IMR-90 (cell line): ENCODE data around the gene ARMC9. TPM values are rescaled to one million over a fixed set of nuclear protein-coding genes. Genes with fewer than 3 reads are reported as not detected.

ENCODE experiments used
- ATAC-seq: fragments of 200-7000 bp; cut with Tn5 transposase; 2 replicates; pipeline ENCODE4 v1.9.1; 2020; ENCODE audit warnings: low read depth, mild to moderate bottlenecking, moderate library complexity
- BruUV-seq: library from RNA; stranded (reverse); fragments of 400-500 nt; replicated peaks from 2 replicates; lab custom pipeline; 2021; lab: Mats Ljungman, UMichigan
- CTCF ChIA-PET: fragments of 300-600 bp; formaldehyde crosslinking; extraction: SDS; loops from one replicate; lab custom pipeline; 2021; ENCODE audit warnings: antibody characterized with exemption; lab: Yijun Ruan, JAX
- POLR2A ChIA-PET: fragments of 300-600 bp; sonication (Branson Sonifier 250); formaldehyde crosslinking; loops from one replicate; lab custom pipeline; 2022; ENCODE audit warnings: antibody characterized with exemption; ENCODE audit not compliant: unreplicated experiment; lab: Charles Lee
- DNase-seq: peaks from one replicate; pipeline ENCODE4 v3.0.0; 2013
- H2AFZ ChIP-seq: replicated peaks from 2 replicates; pipeline ENCODE3; 2013; ENCODE audit warnings: low read length, mild to moderate bottlenecking; ENCODE audit not compliant: poor library complexity
- H2AK5ac ChIP-seq: 2 replicates; pipeline ENCODE4 v1.6.1; 2013; ENCODE audit warnings: low read depth, low read length, inconsistent platforms
- H2AK9ac ChIP-seq: replicated peaks from 2 replicates; pipeline ENCODE3; 2013; ENCODE audit warnings: mild to moderate bottlenecking, low read depth, low read length, moderate library complexity; ENCODE audit not compliant: poor library complexity
- H2BK120ac ChIP-seq: 2 replicates; pipeline ENCODE4 v1.6.1; 2013; ENCODE audit warnings: low read depth, low read length, inconsistent platforms
- H2BK15ac ChIP-seq: 3 replicates; pipeline ENCODE4 v1.6.1; 2013; ENCODE audit warnings: low read depth, low read length, inconsistent platforms
- H2BK20ac ChIP-seq: 2 replicates; pipeline ENCODE4 v1.6.1; 2013; ENCODE audit warnings: low read depth, mild to moderate bottlenecking, inconsistent platforms, low read length, moderate library complexity
- H2BK5ac ChIP-seq: 2 replicates; pipeline ENCODE4 v1.6.1; 2013; ENCODE audit warnings: mild to moderate bottlenecking, low read depth, low read length, inconsistent platforms; ENCODE audit not compliant: poor library complexity, severe bottlenecking
- H3K14ac ChIP-seq: replicated peaks from 2 replicates; pipeline ENCODE4 v1.6.1; 2013; ENCODE audit warnings: low read depth, low read length, inconsistent platforms
- H3K18ac ChIP-seq: 2 replicates; pipeline ENCODE4 v1.6.1; 2013; ENCODE audit warnings: low read depth, low read length, control low read depth
- H3K23ac ChIP-seq: 2 replicates; pipeline ENCODE4 v1.6.1; 2013; ENCODE audit warnings: low read depth, low read length, inconsistent platforms
- H3K27ac ChIP-seq: 2 replicates; pipeline ENCODE4 v1.5.1; 2013; ENCODE audit warnings: mild to moderate bottlenecking, control low read depth, low read length; ENCODE audit not compliant: insufficient read depth
- H3K27me3 ChIP-seq: 2 replicates; pipeline ENCODE4 v1.6.1; 2013; ENCODE audit warnings: low read length; ENCODE audit not compliant: control insufficient read depth, insufficient read depth
- H3K36me3 ChIP-seq: 2 replicates; pipeline ENCODE4 v1.6.1; 2013; ENCODE audit warnings: low read length, mixed read lengths; ENCODE audit not compliant: control insufficient read depth, insufficient read depth
- H3K4ac ChIP-seq: 2 replicates; pipeline ENCODE4 v1.6.1; 2013; ENCODE audit warnings: low read depth, low read length, inconsistent platforms
- H3K4me1 ChIP-seq: 2 replicates; pipeline ENCODE4 v1.6.1; 2013; ENCODE audit warnings: low read length, mixed read lengths; ENCODE audit not compliant: control insufficient read depth, insufficient read depth
- H3K4me2 ChIP-seq: 2 replicates; pipeline ENCODE4 v1.6.1; 2013; ENCODE audit warnings: low read depth, mild to moderate bottlenecking, control low read depth, low read length, moderate library complexity
- H3K4me3 ChIP-seq: 2 replicates; pipeline ENCODE4 v1.5.1; 2013; ENCODE audit warnings: low read depth, mild to moderate bottlenecking, control low read depth, low read length, moderate library complexity; ENCODE audit not compliant: insufficient read depth
- H3K56ac ChIP-seq: 2 replicates; pipeline ENCODE4 v1.6.1; 2013; ENCODE audit warnings: low read length, inconsistent platforms; ENCODE audit not compliant: insufficient read depth; ENCODE audit errors: extremely low read depth
- H3K79me1 ChIP-seq, 2 experiments: 2 replicates each; pipeline ENCODE4 v1.6.1; 2013; ENCODE audit warnings: low read length in 2 of 2, inconsistent platforms in 1 of 2, low read depth in 1 of 2
- H3K9ac ChIP-seq: 2 replicates; pipeline ENCODE4 v1.6.1; 2013; ENCODE audit warnings: low read depth, low read length, control low read depth
- H3K9me1 ChIP-seq: 2 replicates; pipeline ENCODE4 v1.6.1; 2013; ENCODE audit warnings: low read length, inconsistent platforms; ENCODE audit not compliant: insufficient read depth
- H3K9me3 ChIP-seq: 2 replicates; pipeline ENCODE4 v1.6.1; 2013; ENCODE audit warnings: low read length; ENCODE audit not compliant: control insufficient read depth, insufficient read depth
- H4K20me1 ChIP-seq: 2 replicates; pipeline ENCODE4 v1.6.1; 2013; ENCODE audit warnings: low read length, inconsistent platforms; ENCODE audit not compliant: insufficient read depth
- H4K5ac ChIP-seq: 2 replicates; pipeline ENCODE4 v1.6.1; 2013; ENCODE audit warnings: mild to moderate bottlenecking, low read depth, low read length, control low read depth
- H4K8ac ChIP-seq, 2 experiments: 2 replicates each; pipeline ENCODE4 v1.6.1; 2013; ENCODE audit warnings: low read depth in 2 of 2, low read length in 2 of 2, control low read depth in 1 of 2, inconsistent platforms in 1 of 2
- H4K91ac ChIP-seq: 2 replicates; pipeline ENCODE4 v1.6.1; 2013; ENCODE audit warnings: low read depth, low read length, inconsistent platforms; ENCODE audit not compliant: insufficient read depth
- BHLHE40 ChIP-seq: fragments of 150-350 bp; IDR thresholded peaks from 2 replicates; pipeline ENCODE4 v1.6.1; 2016; ENCODE audit warnings: mild to moderate bottlenecking, low read depth, low read length
- CEBPB ChIP-seq: IDR thresholded peaks from 2 replicates; pipeline ENCODE4 v1.6.1; 2012; ENCODE audit warnings: low read depth, low read length, improper control_type of control experiment
- CHD1 ChIP-seq: IDR thresholded peaks from 2 replicates; pipeline ENCODE4 v1.6.1; 2012; ENCODE audit warnings: low read depth, low read length, improper control_type of control experiment
- FOS ChIP-seq: fragments of 150-350 bp; IDR thresholded peaks from 2 replicates; pipeline ENCODE4 v1.6.1; 2016; ENCODE audit warnings: low read depth, low read length
- MAFK ChIP-seq: IDR thresholded peaks from 2 replicates; pipeline ENCODE4 v1.6.1; 2012; ENCODE audit warnings: low read depth, low read length, improper control_type of control experiment
- MAZ ChIP-seq: IDR thresholded peaks from 2 replicates; pipeline ENCODE4 v1.6.1; 2012; ENCODE audit warnings: low read depth, mild to moderate bottlenecking, low read length, improper control_type of control experiment, moderate library complexity, borderline replicate concordance
- MXI1 ChIP-seq: IDR thresholded peaks from 2 replicates; pipeline ENCODE4 v1.6.1; 2012; ENCODE audit warnings: low read depth, mild to moderate bottlenecking, low read length, moderate library complexity, borderline replicate concordance
- NFE2L2 ChIP-seq: fragments of 150-350 bp; IDR thresholded peaks from 2 replicates; pipeline ENCODE4 v1.6.1; 2016; ENCODE audit warnings: low read depth, mild to moderate bottlenecking, low read length
- POLR2A ChIP-seq: IDR thresholded peaks from 2 replicates; pipeline ENCODE4 v1.6.1; 2012; ENCODE audit warnings: mild to moderate bottlenecking, low read depth, low read length
- RAD21 ChIP-seq: IDR thresholded peaks from 2 replicates; pipeline ENCODE4 v1.6.1; 2012; ENCODE audit warnings: low read length, improper control_type of control experiment
- RCOR1 ChIP-seq: IDR thresholded peaks from 2 replicates; pipeline ENCODE4 v1.6.1; 2012; ENCODE audit warnings: mild to moderate bottlenecking, low read length, improper control_type of control experiment; ENCODE audit not compliant: insufficient replicate concordance
- RFX5 ChIP-seq: IDR thresholded peaks from 2 replicates; pipeline ENCODE4 v1.8.0; 2012; ENCODE audit warnings: low read depth, mild to moderate bottlenecking, low read length, moderate library complexity
- SMC3 ChIP-seq: fragments of 150-350 bp; IDR thresholded peaks from 2 replicates; pipeline ENCODE4 v1.6.1; 2016; ENCODE audit warnings: low read depth, mild to moderate bottlenecking, antibody characterized with exemption, low read length, moderate library complexity
- USF2 ChIP-seq: fragments of 150-350 bp; IDR thresholded peaks from 2 replicates; pipeline ENCODE4 v1.6.1; 2017; ENCODE audit warnings: mild to moderate bottlenecking, antibody characterized with exemption, low read length, low read depth
- WGBS, 2 experiments: methylation state at CpG; one replicate each; pipeline versions ENCODE4 v1.1.5 to v1.1.7; 2013; ENCODE audit warnings: missing lambda C conversion rate in 2 of 2; ENCODE audit not compliant: insufficient read length in 1 of 2; ENCODE audit errors: extremely low coverage in 2 of 2; 5-methylcytosine and 5-hydroxymethylcytosine counted together
- dilution Hi-C: fragments of 300-500 bp; cut with HindIII; formaldehyde crosslinking; loops from one replicate; pipeline ENCODE4 v1.14.3; 2018; ENCODE audit warnings: low sequenced_read_pairs; ENCODE audit not compliant: unreplicated experiment
- in situ Hi-C: fragments of 300-500 bp; cut with MboI; formaldehyde crosslinking; loops from 3 replicates; pipeline ENCODE4 v1.14.3; 2019; ENCODE audit warnings: low sequenced_read_pairs, inconsistent platforms, mixed read lengths
- intact Hi-C: fragments of 100-400 bp; cut with micrococcal nuclease; formaldehyde crosslinking; loops from 2 replicates; pipeline ENCODE4 v1.10.0; 2022
- polyA plus RNA-seq, 3 experiments: library from polyadenylated mRNA; depleted of rRNA; stranded (reverse); fragments of >200 nt; gene quantifications; 2 replicates each; pipeline ENCODE4 v1.2.3, GENCODE V29; 2012; ENCODE audit warnings: low replicate concordance in 1 of 3
- total RNA-seq: library from RNA; depleted of rRNA; stranded (reverse); fragments of >200 nt; gene quantifications from 2 replicates; pipeline ENCODE4 v1.2.3, GENCODE V29; 2012
- TF ChIP-seq, protein P1 (sequence below): conservative IDR thresholded peaks from 2 replicates; pipeline ENCODE4 v1.5.1; 2012; ENCODE audit warnings: mild to moderate bottlenecking, low read depth, low read length, improper control_type of control experiment
- TF ChIP-seq, protein P2 (sequence below): fragments of 150-350 bp; IDR thresholded peaks from 2 replicates; pipeline ENCODE4 v1.6.1; 2016; ENCODE audit warnings: low read depth, mild to moderate bottlenecking, low read length, moderate library complexity, borderline replicate concordance

Gene ARMC9
- total and polyA plus RNA-seq, 2 of the 4 experiments (the other 2 are of a cell fraction), result 36.0 to 46.6 TPM

DNA sequence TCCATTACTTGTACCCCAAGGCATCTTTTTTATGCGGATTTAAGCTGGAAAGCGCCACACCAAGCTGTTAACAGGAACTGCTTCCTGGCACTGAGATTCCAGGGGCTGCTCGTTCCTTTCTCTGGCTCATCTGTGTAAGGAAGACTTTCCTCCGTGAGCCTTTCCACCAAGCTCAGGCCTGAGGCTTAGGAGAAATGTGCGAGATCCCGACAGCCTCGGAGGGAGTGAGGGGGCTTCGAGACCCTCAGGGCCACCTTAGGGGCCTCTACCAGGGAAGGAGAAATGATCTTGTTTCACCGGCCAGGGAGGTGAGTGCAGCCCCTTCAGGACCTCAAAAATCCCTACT lies 214.2 kb downstream of the ARMC9 start:
- DNase-seq (no peak), ATAC-seq (peak; percentile 3)
- H3K27ac ChIP-seq, result no peak overlapping the region
- H2AK5ac ChIP-seq, result no peak overlapping the region
- H3K9ac ChIP-seq, result peak overlapping the region; percentile 12; the same call in 1 of the 2 replicates
- H3K14ac ChIP-seq, result peak overlapping the region; percentile 94
- peak overlapping the region; percentile 83 for H2BK120ac ChIP-seq
- H2BK15ac ChIP-seq, result peak overlapping the region; percentile 57; the same call in 1 of the 3 replicates
- H2BK20ac ChIP-seq, result peak overlapping the region; percentile 87
- H2AK9ac ChIP-seq, result peak overlapping the region; percentile 58
- 0 out of 2 replicates have a peak overlapping the region, but pooled peaks have one; percentile 67 for H3K23ac ChIP-seq
- no peaks in the 10 kb centered on the region for H4K20me1 ChIP-seq
- H4K91ac ChIP-seq, result peak overlapping the region; percentile 51; the same call in 1 of the 2 replicates
- ChIA-PET CTCF (interaction anchor here (0.5 to 1.9 kb wide), 17 partner anchors 12 to 309 kb away, joined by 3 to 7 read pairs (median 3); no protein-coding TSS in a partner anchor), POLR2A (no interaction called here)
- WGBS, 2 experiments, result no CpG with 5 or more reads among the region's 9 CpGs
- H2BK5ac ChIP-seq, result no peak overlapping the region
- H3K56ac ChIP-seq, result no peak overlapping the region
- no TSS peak for BruUV-seq
- in situ Hi-C loops (loop anchor here (5.0 to 10.0 kb wide), 3 partner anchors 115 to 308 kb away; no protein-coding TSS in a partner anchor), dilution Hi-C loops (no loop called here), intact Hi-C loops (loop anchor here (1.0 to 2.0 kb wide), 5 partner anchors 40 to 510 kb away; no protein-coding TSS in a partner anchor)
- no peaks in the 10 kb centered on the region for H3K79me1 ChIP-seq
- no peak overlapping the region for H3K4me3 ChIP-seq
- no peak for TF ChIP-seq CEBPB
- TF ChIP-seq FOS, result no peak
- no peak for TF ChIP-seq RFX5
- no peak for TF ChIP-seq MAFK
- no peak for TF ChIP-seq SMC3
- TF ChIP-seq MXI1, result no peak
- no peak for TF ChIP-seq MAZ
- TF ChIP-seq BHLHE40, result no peak
- TF ChIP-seq NFE2L2, result no peak
- TF ChIP-seq, protein P1, sequence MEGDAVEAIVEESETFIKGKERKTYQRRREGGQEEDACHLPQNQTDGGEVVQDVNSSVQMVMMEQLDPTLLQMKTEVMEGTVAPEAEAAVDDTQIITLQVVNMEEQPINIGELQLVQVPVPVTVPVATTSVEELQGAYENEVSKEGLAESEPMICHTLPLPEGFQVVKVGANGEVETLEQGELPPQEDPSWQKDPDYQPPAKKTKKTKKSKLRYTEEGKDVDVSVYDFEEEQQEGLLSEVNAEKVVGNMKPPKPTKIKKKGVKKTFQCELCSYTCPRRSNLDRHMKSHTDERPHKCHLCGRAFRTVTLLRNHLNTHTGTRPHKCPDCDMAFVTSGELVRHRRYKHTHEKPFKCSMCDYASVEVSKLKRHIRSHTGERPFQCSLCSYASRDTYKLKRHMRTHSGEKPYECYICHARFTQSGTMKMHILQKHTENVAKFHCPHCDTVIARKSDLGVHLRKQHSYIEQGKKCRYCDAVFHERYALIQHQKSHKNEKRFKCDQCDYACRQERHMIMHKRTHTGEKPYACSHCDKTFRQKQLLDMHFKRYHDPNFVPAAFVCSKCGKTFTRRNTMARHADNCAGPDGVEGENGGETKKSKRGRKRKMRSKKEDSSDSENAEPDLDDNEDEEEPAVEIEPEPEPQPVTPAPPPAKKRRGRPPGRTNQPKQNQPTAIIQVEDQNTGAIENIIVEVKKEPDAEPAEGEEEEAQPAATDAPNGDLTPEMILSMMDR, result no peak
- TF ChIP-seq RCOR1, result no peak
- no peak for TF ChIP-seq USF2
- TF ChIP-seq, protein P2, sequence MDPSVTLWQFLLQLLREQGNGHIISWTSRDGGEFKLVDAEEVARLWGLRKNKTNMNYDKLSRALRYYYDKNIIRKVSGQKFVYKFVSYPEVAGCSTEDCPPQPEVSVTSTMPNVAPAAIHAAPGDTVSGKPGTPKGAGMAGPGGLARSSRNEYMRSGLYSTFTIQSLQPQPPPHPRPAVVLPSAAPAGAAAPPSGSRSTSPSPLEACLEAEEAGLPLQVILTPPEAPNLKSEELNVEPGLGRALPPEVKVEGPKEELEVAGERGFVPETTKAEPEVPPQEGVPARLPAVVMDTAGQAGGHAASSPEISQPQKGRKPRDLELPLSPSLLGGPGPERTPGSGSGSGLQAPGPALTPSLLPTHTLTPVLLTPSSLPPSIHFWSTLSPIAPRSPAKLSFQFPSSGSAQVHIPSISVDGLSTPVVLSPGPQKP, result no peak
- TF ChIP-seq RAD21, result no peak
- no peak for TF ChIP-seq POLR2A
- TF ChIP-seq CHD1, result no peak
- H3K18ac ChIP-seq, result no peak overlapping the region
- 0 out of 2 replicates have a peak, but pooled peaks cover 3% of the 10 kb centered on the region for H3K4me1 ChIP-seq
- peak overlapping the region; percentile 19 to 81; a peak in 2 of 4 replicates for H4K8ac ChIP-seq
- H4K5ac ChIP-seq, result no peak overlapping the region
- peak overlapping the region; percentile 95 for H2AFZ ChIP-seq
- no peaks in the 10 kb centered on the region for H3K27me3 ChIP-seq
- no peaks in the 10 kb centered on the region for H3K36me3 ChIP-seq
- H3K4ac ChIP-seq, result peak overlapping the region; percentile 75
- H3K9me3 ChIP-seq, result no peaks in the 10 kb centered on the region
- peak overlapping the region; percentile 68 for H3K4me2 ChIP-seq
- no peaks in the 10 kb centered on the region for H3K9me1 ChIP-seq
